Renal cortical epithelial cell (primary cell): ENCODE results near the gene SH3RF2. TPM values are rescaled to one million over a fixed set of nuclear protein-coding genes. Genes with fewer than 3 reads are reported as not detected.
A peak's percentile ranks its signal among the peaks of the same experiment; 100 is the strongest.
"Not testable (repeated sequence)": the region's sequence is repeated elsewhere in the genome, so short reads cannot be mapped to it uniquely, and the experiment has no call there.

Experiments
- DNase-seq: peaks from one replicate; pipeline ENCODE4 v3.0.0-alpha.2; 2011; ENCODE audit warnings: low read depth
- total RNA-seq: library from RNA; depleted of rRNA; stranded (reverse); fragments of >200 nt; gene quantifications from 2 replicates; pipeline ENCODE4 v1.2.3, GENCODE V29; 2014

The SH3RF2 gene
- 7.6 and 8.1 TPM in 2 replicates for total RNA-seq

GRCh38 chr5:145936401-145937131 lies at the start of gene SH3RF2:
TSS of gene SH3RF2 (plus strand) at chr5:145936578. CDS start at chr5:145937929, 1,351 bp downstream.
- DNase-seq: peak; percentile 83

GRCh38 chr5:145887217-145887616 lies 49.2 kb upstream of the SH3RF2 start:
- no peak for DNase-seq

GRCh38 chr5:145887976-145888574 lies 48.3 kb upstream of the SH3RF2 start:
- peak; percentile 59 for DNase-seq

GRCh38 chr5:145889611-145890010 lies 46.8 kb upstream of the SH3RF2 start:
- DNase-seq: no peak

GRCh38 chr5:145891378-145891777 lies 45.0 kb upstream of the SH3RF2 start:
- not testable (repeated sequence) for DNase-seq

- DNase-seq: no peak
Observed at GRCh38 chr5:145898171-145898570, 38.2 kb upstream of the SH3RF2 start.

GRCh38 chr5:145902421-145902820 lies 34.0 kb upstream of the SH3RF2 start:
- no peak for DNase-seq

- no peak for DNase-seq
Observed at GRCh38 chr5:145903113-145903512, 33.3 kb upstream of the SH3RF2 start.

GRCh38 chr5:145903867-145904266 lies 32.5 kb upstream of the SH3RF2 start:
- no peak for DNase-seq

GRCh38 chr5:145904743-145905142 lies 31.6 kb upstream of the SH3RF2 start:
- DNase-seq: no peak

- DNase-seq: no peak
Observed at GRCh38 chr5:145906401-145906800, 30.0 kb upstream of the SH3RF2 start.

- DNase-seq: no peak
Observed at GRCh38 chr5:145908206-145908960, 28.0 kb upstream of the SH3RF2 start.

GRCh38 chr5:145911164-145911563 lies 25.2 kb upstream of the SH3RF2 start:
- no peak for DNase-seq

GRCh38 chr5:145912019-145912418 lies 24.4 kb upstream of the SH3RF2 start:
- no peak for DNase-seq

- no peak for DNase-seq
Observed at GRCh38 chr5:145912594-145912993, 23.8 kb upstream of the SH3RF2 start.

- no peak for DNase-seq
Observed at GRCh38 chr5:145913701-145914100, 22.7 kb upstream of the SH3RF2 start.

- no peak for DNase-seq
Observed at GRCh38 chr5:145915970-145916638, 20.3 kb upstream of the SH3RF2 start.

- DNase-seq: no peak
Observed at GRCh38 chr5:145917288-145917687, 19.1 kb upstream of the SH3RF2 start.

GRCh38 chr5:145918397-145918796 lies 18.0 kb upstream of the SH3RF2 start:
- no peak for DNase-seq

GRCh38 chr5:145919413-145919812 lies 17.0 kb upstream of the SH3RF2 start:
- DNase-seq: no peak

- DNase-seq: no peak
Observed at GRCh38 chr5:145920542-145921210, 15.7 kb upstream of the SH3RF2 start.

- peak; percentile 43 for DNase-seq
Observed at GRCh38 chr5:145921211-145921610, 15.2 kb upstream of the SH3RF2 start.
